Right lobe of liver (tissue), 4 donors: ENCODE measurements around the gene FXYD1.

Source experiments
- CTCF ChIP-seq, 4 donors: fragments of 200-600 bp in 3 of 4; fragments of 450-650 bp in 1 of 4; IDR thresholded peaks; one replicate each; pipeline versions ENCODE4 v1.5.1 to v1.8.0; 2016 to 2022; ENCODE audit warnings: antibody characterized with exemption in 4 of 4, mild to moderate bottlenecking in 2 of 4
- POLR2A ChIP-seq: fragments of 450-650 bp; IDR thresholded peaks from one replicate; pipeline ENCODE4 v1.6.1; 2017; ENCODE audit warnings: antibody characterized with exemption, mild to moderate bottlenecking
- donor health status: DM: no; HTN: no; CAD: no.
- donor health status: DM: no; HTN: no; CAD: no.
- donor health status: DM: no; HTN: yes; CAD: no.

DNA sequence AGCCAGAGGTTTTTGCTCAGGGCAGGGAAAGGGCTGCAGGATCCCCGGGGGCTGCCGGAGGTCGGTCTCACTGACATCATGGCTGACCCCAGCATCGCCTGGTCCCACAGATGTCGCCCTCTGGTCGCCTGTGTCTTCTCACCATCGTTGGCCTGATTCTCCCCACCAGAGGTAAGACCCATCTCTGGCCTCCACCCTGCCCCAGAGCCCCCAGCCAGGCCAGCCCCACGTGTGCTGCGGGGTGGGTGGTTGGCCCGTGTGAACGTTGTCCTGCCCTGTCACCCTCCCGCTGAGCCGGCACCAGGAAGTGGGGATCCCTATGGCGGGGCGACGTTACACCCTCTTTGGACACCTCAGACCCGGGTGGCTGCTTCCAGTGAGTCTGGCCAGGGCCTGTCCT, 16.8 kb downstream of the FXYD1 start:
- TF ChIP-seq CTCF (IDR thresholded peaks at IDR 0.05) = no peak
- no peak for TF ChIP-seq POLR2A
